NB4 (cell line): ENCODE results near the gene C1orf141.

Experiments
- DNase-seq: peaks from one replicate; pipeline ENCODE4 v3.0.0; 2010; ENCODE audit warnings: low read depth
- H3K4me3 ChIP-seq: one replicate; pipeline ENCODE4 v1.5.1; 2011; ENCODE audit warnings: mild to moderate bottlenecking, low read depth, low read length, moderate library complexity
- MYC ChIP-seq: IDR thresholded peaks from 2 replicates; pipeline ENCODE4 v1.6.1; 2011; ENCODE audit warnings: low read depth, low read length
- POLR2A ChIP-seq: IDR thresholded peaks from 2 replicates; pipeline ENCODE4 v1.6.1; 2011; ENCODE audit warnings: mild to moderate bottlenecking; ENCODE audit not compliant: insufficient read length; ENCODE audit errors: extremely low read depth
- TF ChIP-seq, protein P1 (sequence below): IDR thresholded peaks from one replicate; pipeline ENCODE4 v1.5.1; 2012; ENCODE audit warnings: low read depth, low read length
- TF ChIP-seq, protein P2 (sequence below): IDR thresholded peaks from 2 replicates; pipeline ENCODE4 v1.6.1; 2011; ENCODE audit warnings: low read depth, low read length

Gene C1orf141

DNA sequence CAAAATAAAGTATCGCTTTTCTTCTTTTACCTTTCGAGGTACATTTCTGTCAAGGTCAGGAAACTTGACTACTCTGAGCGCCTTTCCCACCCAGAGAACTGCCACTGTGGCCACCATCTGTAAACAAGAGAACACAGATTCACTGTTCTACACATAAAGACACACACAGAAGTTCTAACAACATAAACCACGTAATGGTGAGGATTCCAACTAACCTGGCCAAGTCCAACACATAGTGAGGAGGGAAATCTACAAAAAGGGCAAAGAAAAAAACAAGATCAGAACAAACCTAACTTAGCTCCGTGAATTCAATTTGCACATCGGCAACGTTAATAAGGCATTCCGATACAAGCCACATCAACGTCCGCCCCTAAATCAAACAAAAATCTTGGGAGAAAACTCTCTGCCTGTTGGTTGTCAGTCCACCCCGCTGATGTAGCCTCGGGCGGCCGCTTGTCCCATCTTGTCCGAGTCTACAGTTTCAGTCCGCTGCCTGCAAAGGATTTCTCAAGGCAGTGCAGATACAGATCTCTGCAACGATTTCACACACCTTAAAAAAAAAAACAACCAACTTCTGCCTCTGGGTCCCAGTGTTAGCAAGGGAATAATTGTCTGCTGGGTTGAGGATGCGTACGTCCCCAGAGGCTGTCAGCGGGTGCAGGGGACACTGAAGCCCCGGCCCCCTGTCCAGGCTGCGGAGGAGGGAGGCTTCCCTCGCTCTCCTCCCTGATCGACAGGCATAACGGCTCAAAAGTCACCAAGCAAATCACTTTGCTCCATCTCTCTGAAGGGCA lies 81.8 kb downstream of the C1orf141 start:
- TF ChIP-seq POLR2A, result no peak
- TF ChIP-seq, protein P1, sequence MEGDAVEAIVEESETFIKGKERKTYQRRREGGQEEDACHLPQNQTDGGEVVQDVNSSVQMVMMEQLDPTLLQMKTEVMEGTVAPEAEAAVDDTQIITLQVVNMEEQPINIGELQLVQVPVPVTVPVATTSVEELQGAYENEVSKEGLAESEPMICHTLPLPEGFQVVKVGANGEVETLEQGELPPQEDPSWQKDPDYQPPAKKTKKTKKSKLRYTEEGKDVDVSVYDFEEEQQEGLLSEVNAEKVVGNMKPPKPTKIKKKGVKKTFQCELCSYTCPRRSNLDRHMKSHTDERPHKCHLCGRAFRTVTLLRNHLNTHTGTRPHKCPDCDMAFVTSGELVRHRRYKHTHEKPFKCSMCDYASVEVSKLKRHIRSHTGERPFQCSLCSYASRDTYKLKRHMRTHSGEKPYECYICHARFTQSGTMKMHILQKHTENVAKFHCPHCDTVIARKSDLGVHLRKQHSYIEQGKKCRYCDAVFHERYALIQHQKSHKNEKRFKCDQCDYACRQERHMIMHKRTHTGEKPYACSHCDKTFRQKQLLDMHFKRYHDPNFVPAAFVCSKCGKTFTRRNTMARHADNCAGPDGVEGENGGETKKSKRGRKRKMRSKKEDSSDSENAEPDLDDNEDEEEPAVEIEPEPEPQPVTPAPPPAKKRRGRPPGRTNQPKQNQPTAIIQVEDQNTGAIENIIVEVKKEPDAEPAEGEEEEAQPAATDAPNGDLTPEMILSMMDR, result no peak
- no peak for TF ChIP-seq MYC
- TF ChIP-seq, protein P2, sequence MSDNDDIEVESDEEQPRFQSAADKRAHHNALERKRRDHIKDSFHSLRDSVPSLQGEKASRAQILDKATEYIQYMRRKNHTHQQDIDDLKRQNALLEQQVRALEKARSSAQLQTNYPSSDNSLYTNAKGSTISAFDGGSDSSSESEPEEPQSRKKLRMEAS, result no peak
- peak overlapping the region; percentile 78 for H3K4me3 ChIP-seq
- peak; percentile 58 for DNase-seq

DNA sequence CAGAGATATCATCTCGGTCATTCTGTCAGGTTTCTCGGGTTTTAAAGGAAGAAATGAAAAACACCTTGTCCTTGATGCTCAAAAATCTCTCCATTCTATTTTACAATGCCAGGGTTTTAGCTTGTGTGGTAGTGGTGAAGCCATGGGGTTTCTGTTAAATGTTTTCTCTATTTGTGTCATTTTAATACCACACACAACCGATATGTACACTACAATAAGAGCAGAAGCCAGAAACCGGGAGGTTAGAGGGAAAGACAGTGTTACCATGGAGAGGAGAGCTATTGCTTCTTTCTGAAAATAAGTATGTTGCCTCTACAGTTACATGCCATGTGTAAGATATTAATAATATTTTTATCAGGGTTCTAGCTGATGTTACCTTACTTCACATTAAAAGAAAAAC lies 83.6 kb downstream of the C1orf141 start:
- DNase-seq, result no peak
- no peak overlapping the region for H3K4me3 ChIP-seq
- TF ChIP-seq MYC, result no peak
- TF ChIP-seq, protein P1, result no peak
- no peak for TF ChIP-seq POLR2A
- TF ChIP-seq, protein P2, result no peak

DNA sequence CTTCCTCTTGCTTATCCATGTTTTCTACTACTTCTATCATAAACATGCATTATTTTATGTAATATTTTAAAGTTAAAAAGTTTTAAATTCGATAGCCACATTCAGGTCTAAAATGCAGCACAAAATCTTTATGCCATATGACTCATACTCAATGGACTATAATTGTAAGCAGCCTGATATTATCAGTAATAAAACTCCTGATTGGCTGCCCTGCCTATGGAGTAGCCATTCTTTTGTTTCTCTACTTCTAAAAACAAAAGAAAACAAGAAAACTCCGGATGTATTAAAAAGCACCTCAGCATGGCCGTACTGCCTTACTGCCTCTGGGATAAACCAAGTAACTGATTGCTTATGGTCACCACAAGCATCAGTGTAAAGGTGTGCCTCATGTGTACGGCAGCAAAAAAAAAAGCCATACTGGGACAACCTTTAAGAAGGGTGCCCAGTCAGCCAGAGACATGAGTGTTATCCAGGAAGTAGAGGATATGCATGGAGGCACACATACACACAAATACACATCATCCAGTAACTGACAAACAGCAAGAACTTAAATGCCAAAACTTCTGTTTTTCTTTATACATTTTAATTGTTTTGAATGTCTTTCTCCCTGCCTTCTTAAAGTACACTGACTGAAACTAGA lies 90.0 kb downstream of the C1orf141 start:
- no peak overlapping the region for H3K4me3 ChIP-seq
- TF ChIP-seq, protein P2, result no peak
- TF ChIP-seq POLR2A (no peak), MYC (no peak)
- TF ChIP-seq, protein P1, result no peak
- DNase-seq, result no peak

DNA sequence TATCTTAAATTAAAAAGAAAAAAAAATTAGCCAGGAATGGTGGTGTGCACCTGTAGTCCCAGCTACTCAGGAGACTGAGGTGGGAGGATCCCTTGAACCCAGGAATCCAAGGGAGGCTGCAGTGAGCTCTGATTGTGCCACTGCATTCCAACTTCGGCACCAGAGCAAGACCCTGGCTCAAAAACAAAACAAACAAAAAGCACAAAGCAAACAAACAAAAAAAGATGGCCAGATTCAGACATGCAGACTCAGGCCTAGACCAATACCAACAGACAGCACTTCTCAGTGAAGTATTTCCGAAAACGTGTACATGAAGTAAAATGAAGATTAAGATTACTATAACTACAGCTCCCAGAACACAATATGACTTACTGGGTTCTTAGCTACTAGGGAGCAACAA lies 91.4 kb downstream of the C1orf141 start:
- no peak overlapping the region for H3K4me3 ChIP-seq
- DNase-seq, result no peak
- TF ChIP-seq POLR2A (no peak), MYC (no peak)
- TF ChIP-seq, protein P2, result no peak
- TF ChIP-seq, protein P1, result no peak
